HG03064 (cell line): ENCODE measurements around the gene CES2.
"Not testable (repeated sequence)": the region's sequence is repeated elsewhere in the genome, so short reads cannot be mapped to it uniquely, and the experiment has no call there.

Experiments
- ATAC-seq: cut with Tn5 transposase; IDR thresholded peaks from one replicate; pipeline ENCODE4 v1.9.1; 2021; ENCODE audit warnings: low read depth; ENCODE audit not compliant: unreplicated experiment

The CES2 gene, protein sequence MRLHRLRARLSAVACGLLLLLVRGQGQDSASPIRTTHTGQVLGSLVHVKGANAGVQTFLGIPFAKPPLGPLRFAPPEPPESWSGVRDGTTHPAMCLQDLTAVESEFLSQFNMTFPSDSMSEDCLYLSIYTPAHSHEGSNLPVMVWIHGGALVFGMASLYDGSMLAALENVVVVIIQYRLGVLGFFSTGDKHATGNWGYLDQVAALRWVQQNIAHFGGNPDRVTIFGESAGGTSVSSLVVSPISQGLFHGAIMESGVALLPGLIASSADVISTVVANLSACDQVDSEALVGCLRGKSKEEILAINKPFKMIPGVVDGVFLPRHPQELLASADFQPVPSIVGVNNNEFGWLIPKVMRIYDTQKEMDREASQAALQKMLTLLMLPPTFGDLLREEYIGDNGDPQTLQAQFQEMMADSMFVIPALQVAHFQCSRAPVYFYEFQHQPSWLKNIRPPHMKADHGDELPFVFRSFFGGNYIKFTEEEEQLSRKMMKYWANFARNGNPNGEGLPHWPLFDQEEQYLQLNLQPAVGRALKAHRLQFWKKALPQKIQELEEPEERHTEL

DNA sequence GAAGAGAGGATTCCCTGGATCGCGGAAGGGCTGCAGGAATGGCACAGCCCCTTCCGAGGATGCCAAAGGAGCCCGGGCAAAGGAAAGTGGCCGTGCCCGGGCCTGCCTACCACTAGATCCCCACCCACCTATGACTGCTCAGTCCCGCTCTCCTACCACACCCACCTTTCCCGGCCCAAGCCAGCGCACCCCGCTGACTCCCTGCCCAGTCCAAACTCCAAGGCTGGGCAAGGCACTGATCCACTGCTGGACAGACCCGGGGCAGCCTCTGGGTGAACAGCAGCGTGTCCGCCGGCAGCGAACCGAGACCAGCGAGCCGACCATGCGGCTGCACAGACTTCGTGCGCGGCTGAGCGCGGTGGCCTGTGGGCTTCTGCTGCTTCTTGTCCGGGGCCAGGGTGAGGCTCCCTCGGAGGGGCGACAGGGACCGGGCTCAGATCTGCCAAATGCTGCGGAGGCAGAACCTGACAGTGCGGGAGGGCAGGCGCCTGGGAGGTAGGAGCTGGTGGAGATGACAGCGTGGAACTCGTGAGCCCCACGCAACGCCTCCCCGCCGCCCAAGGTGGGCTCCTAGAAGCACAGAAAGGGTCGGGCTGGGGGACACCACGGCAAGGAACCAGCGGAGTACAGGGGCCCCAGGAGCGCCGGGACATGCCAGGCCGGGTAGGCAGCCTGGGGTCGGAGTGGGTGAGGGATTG is at the start of gene CES2:
CES2 (plus strand) TSS at position 203 of the 698 bp plus-strand sequence; CDS start at position 323, 120 bp downstream.
- ATAC-seq: no peak

- no peak for ATAC-seq
Measured at GRCh38 chr16:66886321-66886720, 49.0 kb upstream of the CES2 start.

DNA sequence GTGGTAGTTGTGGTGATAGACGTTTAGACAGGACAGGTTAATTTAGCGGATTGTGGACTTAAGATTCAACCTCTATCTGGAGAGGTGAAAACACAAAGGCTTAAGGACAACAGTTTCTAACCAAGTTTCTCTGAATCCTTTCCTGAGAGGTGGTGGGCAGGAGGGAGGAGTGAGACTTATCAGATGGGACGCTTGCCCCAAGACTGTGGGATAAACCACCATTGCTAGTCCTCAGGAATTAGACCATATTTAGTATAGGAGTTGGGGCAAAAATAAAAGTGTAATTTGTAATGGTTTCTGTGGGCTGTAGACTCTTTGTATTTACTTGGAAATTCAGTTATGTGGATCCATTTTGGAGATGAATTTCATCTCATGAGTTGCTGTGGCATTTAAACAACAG is 48.4 kb upstream of the CES2 start:
- ATAC-seq: no peak

DNA sequence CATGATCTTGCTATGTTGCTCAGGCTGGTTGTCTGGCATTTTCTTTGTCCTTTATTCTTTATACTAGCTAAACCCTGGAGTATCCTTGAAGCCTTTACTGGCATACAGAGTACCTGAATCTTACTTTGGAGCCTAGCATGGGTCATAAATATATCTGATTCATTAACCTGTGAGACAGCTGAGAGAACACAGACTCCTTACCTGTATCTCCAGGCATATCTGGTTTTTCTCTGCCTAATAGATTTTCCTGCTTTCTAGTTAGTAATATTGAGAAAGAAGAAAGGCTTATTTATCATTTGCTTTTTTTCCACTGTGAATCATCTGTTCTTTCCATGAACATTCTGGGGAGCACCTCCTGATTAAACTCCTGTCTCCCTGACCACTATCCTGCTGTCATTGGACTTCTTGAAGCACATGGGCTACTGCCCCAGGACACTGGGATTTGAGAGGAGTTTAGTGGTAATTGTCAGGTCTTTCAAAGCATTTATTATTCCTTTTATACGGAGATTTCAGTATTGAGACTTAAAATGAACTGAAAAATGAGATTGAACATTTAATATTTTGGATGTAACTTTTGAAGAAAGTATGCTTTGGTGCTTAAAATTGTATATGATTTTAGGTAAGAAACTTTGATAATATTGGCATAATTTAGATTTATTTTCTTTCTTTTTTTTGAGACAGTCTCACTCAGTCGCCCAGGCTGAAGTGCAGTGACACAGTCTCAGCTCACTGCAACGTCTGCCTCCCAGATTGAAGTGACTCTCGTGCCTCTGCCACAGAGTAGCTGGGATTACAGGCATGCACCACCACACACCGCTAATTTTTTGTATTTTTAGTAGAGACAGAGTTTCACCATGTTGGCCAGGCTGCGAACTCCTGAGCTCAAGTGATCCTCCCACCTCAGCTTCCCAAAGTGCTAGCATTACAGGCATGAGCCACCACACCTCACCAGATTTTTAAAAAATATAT is 46.4 kb upstream of the CES2 start:
- no peak for ATAC-seq

DNA sequence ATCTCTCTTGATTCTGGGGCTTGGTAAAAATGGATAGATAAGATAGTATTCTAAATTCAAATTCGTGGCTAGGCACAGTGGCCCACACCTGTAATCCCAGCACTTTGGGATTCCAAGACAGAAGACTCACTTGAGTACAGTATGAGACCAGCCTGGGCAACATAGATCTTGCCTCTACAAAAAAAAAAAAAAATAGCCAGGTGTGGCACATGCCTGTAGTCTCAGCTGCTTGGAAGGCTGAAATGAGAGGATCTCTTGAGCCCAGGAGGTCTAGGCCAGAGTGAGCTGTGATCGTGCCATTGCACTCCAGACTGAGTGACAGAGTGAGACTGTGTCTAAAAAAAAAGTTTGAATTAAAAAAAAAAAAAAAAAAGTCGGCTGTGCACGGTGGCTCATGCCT is 45.7 kb upstream of the CES2 start:
- ATAC-seq: no peak

DNA sequence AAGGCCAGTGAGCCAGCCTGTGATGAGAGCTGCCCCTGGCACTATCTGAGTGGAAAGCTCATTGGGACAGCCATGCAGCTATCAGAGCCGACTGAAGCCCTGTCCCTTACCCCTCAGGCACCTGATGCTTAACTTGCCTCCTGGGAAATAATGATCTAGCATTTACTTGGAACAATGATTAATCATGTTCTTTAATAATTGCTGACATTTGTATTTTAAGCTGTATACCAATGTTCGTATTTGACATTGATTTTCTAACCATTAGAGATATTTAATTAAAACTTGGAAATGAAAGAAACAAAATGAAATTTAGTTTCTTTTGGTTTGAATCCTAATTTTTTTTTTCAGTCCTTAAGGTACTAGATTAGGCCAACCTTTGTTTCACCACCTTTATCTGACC is 44.5 kb upstream of the CES2 start:
- ATAC-seq: no peak

- ATAC-seq: no peak
Measured at GRCh38 chr16:66891360-66891759, 44.0 kb upstream of the CES2 start.

- no peak for ATAC-seq
Measured at GRCh38 chr16:66891797-66892196, 43.5 kb upstream of the CES2 start.

- ATAC-seq: no peak
Measured at GRCh38 chr16:66894055-66894454, 41.3 kb upstream of the CES2 start.

- peak; percentile 69 for ATAC-seq
Measured at GRCh38 chr16:66894948-66895688, 40.2 kb upstream of the CES2 start.

DNA sequence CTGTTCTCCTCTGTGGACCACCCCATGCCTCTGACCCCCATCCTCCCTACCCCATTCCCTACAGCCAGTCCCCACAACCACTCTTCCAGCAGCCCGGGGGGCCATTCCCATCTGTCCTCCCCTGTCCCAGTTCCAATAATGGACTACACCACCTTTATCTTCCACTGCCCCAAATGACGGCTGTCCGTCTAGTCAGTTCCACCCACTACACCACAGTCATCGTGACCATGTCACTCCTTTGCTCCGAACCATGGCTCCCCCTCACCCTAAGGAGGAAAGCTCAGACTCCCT is 39.7 kb upstream of the CES2 start:
- ATAC-seq: no peak

GRCh38 chr16:66895999-66896398 is 39.3 kb upstream of the CES2 start:
- no peak for ATAC-seq

DNA sequence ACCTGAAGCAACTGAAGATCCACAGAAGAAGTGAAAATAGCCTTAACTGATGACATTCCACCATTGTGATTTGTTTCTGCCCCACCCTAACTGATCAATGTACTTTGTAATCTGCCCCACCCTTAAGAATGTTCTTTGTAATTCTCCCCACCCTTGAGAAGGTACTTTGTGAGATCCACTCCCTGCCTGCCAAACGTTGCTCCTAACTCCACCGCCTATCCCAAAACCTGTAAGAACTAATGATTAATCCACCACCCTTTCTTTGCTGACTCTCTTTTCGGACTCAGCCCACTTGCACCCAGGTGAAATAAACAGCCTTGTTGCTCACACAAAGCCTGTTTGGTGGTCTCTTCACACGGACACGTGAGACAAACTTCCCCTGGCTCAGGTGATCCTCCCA is 38.6 kb upstream of the CES2 start:
- ATAC-seq: not testable (repeated sequence)

GRCh38 chr16:66898207-66898606 is 37.1 kb upstream of the CES2 start:
- ATAC-seq: no peak

- no peak for ATAC-seq
Measured at GRCh38 chr16:66898933-66899309, 36.4 kb upstream of the CES2 start.

DNA sequence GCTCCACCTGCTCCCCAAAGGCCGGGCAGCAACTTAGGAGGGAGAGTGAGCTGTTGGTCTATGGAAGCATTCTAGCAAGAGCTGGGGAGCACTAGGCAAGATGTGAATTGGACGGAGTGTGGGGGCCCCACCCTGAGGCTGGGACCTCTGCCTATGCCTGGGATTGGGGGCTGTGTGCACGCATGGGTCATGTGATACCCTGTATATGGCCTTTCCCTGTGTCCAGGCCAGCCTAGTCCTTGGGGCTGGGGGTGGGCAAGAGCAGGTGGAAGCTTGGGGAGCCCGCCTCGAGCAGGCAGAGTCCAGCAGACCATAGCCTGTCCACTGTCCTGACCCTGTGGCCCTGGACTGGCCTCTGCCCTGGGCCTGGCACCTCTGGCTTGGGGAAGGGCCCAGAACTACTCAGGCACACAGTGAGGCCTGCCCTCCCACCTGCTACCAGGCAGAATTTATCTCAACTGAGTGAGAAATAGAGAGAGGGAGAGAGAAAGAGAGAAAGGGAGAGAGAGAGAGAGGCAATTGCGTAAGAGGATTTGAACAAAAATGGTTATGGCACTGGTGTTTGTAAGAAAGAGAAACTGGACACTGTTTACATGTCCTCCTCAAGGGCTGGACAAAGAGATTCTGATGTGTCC is 35.9 kb upstream of the CES2 start:
- ATAC-seq: no peak

GRCh38 chr16:66899945-66900710 is 35.2 kb upstream of the CES2 start:
- ATAC-seq: no peak

DNA sequence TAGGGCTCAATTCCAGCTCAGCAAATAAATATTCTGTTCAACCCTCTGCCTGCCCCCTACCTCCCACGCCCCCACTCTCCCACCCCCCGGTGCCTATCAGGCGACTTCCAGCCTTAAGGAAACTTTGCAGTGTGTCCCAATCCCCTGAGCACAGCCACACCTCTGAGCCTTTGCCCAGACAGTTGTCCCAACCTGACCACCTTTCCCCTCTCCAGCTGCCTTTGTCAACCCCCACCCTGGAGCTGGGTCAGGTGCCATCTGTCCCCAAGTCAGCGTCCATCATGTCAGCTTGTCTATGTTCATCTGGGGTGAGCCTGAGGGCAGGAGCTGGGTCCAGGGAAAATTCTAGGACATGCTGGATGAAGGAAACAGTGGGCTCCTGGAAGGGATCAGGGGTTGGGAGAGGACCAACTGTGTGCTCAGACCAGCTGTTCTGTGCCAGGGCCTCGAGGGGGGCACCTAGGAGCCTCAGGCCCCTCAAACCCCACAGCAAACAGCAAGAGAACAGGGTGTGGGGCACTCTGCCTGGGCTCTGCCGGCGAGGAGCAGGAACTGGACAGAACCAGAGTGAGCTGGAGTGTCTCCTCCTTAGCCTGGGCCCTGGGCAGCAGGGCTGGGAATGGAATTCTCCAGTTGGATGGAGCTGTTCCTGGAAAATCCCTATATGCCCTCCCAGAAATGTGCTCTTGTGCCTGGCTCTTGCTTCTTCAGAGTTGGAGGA is 34.4 kb upstream of the CES2 start:
- ATAC-seq: no peak
